ENCODE data around the gene PLEKHH3.
"Not testable (repeated sequence)": the region's sequence is repeated elsewhere in the genome, so short reads cannot be mapped to it uniquely, and the experiment has no call there.

Gene PLEKHH3

DNA sequence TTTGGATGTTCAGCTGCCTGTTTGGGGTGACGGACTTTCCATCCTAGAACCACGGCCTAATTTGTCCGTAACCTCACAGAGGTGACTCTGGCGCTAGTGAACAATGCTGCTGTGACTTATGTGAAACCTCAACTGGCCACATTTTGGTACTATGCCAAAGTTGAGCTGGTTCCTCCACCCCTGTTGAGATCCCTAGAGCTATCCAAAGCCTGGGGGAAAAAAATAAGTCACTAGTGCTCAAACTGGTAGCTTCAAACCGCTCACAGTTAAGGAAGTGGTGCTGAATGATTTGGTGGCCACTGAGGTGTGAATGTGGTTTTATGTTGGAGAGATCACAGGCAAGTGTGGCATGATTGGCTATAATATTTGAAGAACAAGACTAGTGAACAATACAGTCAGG, 29.0 kb downstream of the PLEKHH3 start:
- Histone ChIP-seq H3K4me3 (ENCODE audit: low read depth in 1 of 2, low read length in 2 of 2) (no peak overlapping the region), H3K4me1 (ENCODE audit: control insufficient read depth in 1 of 2, insufficient read depth in 2 of 2, low read length in 2 of 2) (no peaks in the 10 kb centered on the region), H3K27me3 (ENCODE audit: low read depth, low read length) (no peaks in the 10 kb centered on the region), H3K36me3 (ENCODE audit: control insufficient read depth in 1 of 2, insufficient read depth in 2 of 2, low read length in 2 of 2) (no peaks in the 10 kb centered on the region), H3K9me3 (ENCODE audit: control insufficient read depth in 1 of 2, low read length in 2 of 2) (no peaks in the 10 kb centered on the region), H3K27ac (ENCODE audit: low read length) (no peak overlapping the region)

DNA sequence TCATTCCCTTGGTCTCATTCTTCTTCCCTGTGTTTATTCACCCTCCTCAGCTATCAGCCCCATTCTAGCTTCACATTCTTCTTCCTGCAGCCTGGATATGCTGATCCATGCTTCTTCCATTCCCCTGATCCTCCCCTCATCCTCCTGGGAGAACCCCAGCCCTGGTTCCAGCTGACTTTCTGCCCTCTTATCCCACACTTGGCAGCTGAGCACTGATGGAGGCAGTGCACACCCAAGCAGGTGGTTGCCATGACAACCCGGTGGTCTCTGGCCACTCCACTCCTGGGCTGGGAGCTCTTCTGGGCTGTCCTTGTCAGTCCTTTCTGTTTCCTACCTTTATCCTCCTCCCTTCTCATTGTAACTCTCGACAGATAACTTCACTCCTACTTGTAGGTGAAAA, 34.5 kb downstream of the PLEKHH3 start:
- no peaks in the 10 kb centered on the region for H3K36me3 ChIP-seq (ENCODE audit: control insufficient read depth in 1 of 2, insufficient read depth in 2 of 2, low read length in 2 of 2)
- no peak overlapping the region for H3K27ac ChIP-seq (ENCODE audit: low read length)
- H3K4me1 ChIP-seq (ENCODE audit: control insufficient read depth in 1 of 2, insufficient read depth in 2 of 2, low read length in 2 of 2): no peaks in the 10 kb centered on the region
- H3K27me3 ChIP-seq (ENCODE audit: low read depth, low read length): no peaks in the 10 kb centered on the region
- no peak overlapping the region for H3K4me3 ChIP-seq (ENCODE audit: low read depth in 1 of 2, low read length in 2 of 2)
- H3K9me3 ChIP-seq (ENCODE audit: control insufficient read depth in 1 of 2, low read length in 2 of 2): no peaks in the 10 kb centered on the region

DNA sequence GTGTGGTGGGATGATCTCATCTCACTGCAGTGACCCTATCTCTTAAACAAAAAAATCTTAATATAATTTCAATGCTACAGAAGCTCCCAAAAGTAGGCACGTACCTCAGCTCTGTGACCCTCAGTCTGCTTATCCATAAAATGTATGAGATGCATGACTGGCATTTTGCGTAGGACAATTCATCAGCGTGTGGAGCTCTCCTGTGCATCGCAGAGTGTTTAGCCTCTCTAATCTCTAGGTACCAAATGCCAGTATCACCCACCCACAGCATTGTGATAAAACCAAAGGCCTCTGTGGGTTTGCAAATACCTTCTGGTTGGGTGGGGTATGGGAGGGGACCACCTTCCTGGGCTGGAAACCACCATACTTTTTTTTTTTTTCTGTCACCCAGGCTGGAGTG, 36.7 kb downstream of the PLEKHH3 start:
- Histone ChIP-seq H3K27me3 (ENCODE audit: low read depth, low read length) (no peaks in the 10 kb centered on the region), H3K9me3 (ENCODE audit: control insufficient read depth in 1 of 2, low read length in 2 of 2) (no peaks in the 10 kb centered on the region), H3K4me3 (ENCODE audit: low read depth in 1 of 2, low read length in 2 of 2) (no peak overlapping the region), H3K36me3 (ENCODE audit: control insufficient read depth in 1 of 2, insufficient read depth in 2 of 2, low read length in 2 of 2) (no peaks in the 10 kb centered on the region), H3K4me1 (ENCODE audit: control insufficient read depth in 1 of 2, insufficient read depth in 2 of 2, low read length in 2 of 2) (no peaks in the 10 kb centered on the region), H3K27ac (ENCODE audit: low read length) (no peak overlapping the region)

DNA sequence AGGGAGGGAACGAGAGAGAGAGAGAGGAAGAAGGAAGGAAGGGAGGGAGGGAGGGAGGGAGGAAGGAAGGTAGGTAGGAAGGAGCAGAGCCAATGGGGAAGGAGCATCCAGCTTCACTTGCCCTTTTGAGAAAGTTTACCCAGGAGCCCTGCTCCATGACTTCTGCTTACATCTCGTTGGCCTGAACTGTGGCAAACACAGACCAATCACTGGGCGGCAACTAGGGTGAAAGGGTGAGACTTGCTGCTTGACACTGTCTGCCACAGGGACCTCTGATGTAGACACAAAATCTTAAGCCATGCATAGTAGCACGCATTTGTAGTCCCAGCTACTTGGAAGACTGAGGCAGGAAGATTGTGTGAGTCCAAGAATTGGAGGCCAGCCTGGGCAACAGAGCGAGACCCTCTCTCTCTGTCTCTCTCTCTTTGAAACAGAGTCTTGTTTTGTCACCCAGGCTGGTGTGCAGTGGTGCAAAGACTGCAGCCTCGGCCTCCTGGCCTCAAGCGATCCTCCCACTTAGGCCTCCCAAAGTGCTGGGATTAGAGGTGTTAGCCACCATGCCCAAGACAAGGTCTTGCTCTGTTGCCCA, 37.2 kb downstream of the PLEKHH3 start:
- Histone ChIP-seq H3K4me3 (ENCODE audit: low read depth in 1 of 2, low read length in 2 of 2) (no peak overlapping the region), H3K36me3 (ENCODE audit: control insufficient read depth in 1 of 2, insufficient read depth in 2 of 2, low read length in 2 of 2) (no peaks in the 10 kb centered on the region), H3K27ac (ENCODE audit: low read length) (no peak overlapping the region), H3K9me3 (ENCODE audit: control insufficient read depth in 1 of 2, low read length in 2 of 2) (no peaks in the 10 kb centered on the region), H3K27me3 (ENCODE audit: low read depth, low read length) (no peaks in the 10 kb centered on the region), H3K4me1 (ENCODE audit: control insufficient read depth in 1 of 2, insufficient read depth in 2 of 2, low read length in 2 of 2) (no peaks in the 10 kb centered on the region)

DNA sequence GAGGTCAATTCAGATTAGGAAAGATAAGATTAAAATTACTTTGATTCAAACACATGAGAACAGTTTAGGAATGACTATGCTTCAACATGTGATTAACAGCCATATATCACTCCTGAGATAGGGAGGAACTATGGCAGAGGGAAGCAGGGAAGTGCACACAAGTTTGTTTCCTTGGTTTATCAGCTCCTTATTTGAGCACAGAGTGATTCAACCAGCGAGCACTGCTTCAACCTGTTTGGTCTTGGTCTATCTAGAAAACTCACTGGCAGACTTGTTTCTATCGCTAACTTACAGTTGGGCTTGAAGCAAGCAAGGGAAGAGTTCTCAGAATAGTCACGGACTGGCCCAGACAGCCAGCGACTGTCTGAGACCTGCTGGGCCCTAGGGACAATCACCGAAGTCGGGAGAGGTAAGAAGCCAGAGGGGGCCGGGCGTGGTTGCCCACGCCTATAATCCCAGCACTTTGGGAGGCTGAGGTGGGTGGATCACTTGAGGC, 43.8 kb downstream of the PLEKHH3 start:
- Histone ChIP-seq H3K27me3 (ENCODE audit: low read depth, low read length) (no peaks in the 10 kb centered on the region), H3K27ac (ENCODE audit: low read length) (no peak overlapping the region), H3K9me3 (ENCODE audit: control insufficient read depth in 1 of 2, low read length in 2 of 2) (no peaks in the 10 kb centered on the region), H3K4me1 (ENCODE audit: control insufficient read depth in 1 of 2, insufficient read depth in 2 of 2, low read length in 2 of 2) (no peaks in the 10 kb centered on the region), H3K4me3 (ENCODE audit: low read depth in 1 of 2, low read length in 2 of 2) (no peak overlapping the region), H3K36me3 (ENCODE audit: control insufficient read depth in 1 of 2, insufficient read depth in 2 of 2, low read length in 2 of 2) (no peaks in the 10 kb centered on the region)

DNA sequence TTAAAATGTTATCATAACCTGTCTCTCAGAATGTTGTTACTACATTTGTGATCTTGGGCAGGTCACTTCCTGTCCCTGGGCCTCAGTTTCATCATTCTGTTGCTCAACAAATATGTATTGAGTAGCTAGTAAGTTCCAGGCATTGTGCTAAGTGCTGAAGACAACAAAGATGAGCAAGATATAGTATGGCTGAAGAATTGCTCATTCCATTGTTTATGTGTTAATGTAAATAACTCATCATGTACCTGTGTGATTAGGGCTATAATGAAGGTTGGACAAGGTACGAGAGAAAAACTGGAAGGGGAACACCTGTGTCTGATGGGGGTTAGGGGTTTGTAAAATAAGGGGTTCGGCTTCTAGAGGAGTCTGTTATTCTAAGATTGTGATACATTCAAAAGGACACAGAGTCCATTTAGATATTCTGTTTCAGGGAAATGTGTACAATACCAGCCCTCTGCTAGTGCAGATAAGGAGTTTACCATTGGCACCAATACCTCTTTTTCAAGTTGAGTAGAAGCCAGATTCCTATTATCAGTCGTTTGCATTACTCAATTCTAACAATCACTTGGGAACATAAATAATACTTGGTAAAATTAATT, 47.3 kb downstream of the PLEKHH3 start:
- H3K27ac ChIP-seq (ENCODE audit: low read length): no peak overlapping the region
- no peaks in the 10 kb centered on the region for H3K9me3 ChIP-seq (ENCODE audit: control insufficient read depth in 1 of 2, low read length in 2 of 2)
- H3K4me1 ChIP-seq (ENCODE audit: control insufficient read depth in 1 of 2, insufficient read depth in 2 of 2, low read length in 2 of 2): no peaks in the 10 kb centered on the region
- no peaks in the 10 kb centered on the region for H3K36me3 ChIP-seq (ENCODE audit: control insufficient read depth in 1 of 2, insufficient read depth in 2 of 2, low read length in 2 of 2)
- no peaks in the 10 kb centered on the region for H3K27me3 ChIP-seq (ENCODE audit: low read depth, low read length)
- no peak overlapping the region for H3K4me3 ChIP-seq (ENCODE audit: low read depth in 1 of 2, low read length in 2 of 2)

DNA sequence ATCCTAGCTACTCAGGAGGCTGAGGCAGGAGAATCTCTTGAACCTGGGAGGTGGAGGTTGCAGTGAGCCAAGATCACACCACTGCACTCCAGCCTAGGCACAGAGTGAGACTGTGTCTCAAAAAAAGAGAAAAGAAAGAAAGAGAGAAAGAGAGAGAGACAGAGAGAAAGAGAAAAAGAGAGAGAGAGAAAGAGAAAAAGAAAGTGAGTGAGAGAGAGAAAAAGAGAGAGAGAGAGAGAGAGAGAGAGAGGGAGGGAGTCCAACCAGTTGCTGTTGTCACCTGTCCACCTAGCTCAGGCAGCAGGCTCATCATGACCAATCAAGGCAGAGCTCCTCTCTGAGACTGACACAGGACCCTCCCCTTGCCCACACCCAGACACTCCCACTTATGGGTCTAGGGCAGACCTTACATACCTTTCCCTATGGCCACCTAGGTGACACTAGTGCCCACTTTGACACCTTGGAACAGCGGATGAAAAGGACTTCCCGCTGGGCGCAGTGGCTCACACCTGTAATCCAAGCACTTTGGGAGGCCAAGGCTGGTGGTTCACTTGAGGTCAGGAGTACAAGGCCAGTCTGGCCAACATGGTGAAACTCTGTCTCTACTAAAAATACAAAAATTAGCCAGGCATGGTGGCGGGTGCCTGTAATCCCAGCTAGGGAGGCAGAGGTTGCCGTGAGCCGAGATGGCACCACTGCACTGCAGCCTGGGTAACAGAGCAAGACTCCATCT, 49.6 kb downstream of the PLEKHH3 start:
- not testable (repeated sequence) for H3K27ac ChIP-seq (ENCODE audit: low read length); H3K36me3 ChIP-seq (ENCODE audit: control insufficient read depth in 1 of 2, insufficient read depth in 2 of 2, low read length in 2 of 2); H3K27me3 ChIP-seq (ENCODE audit: low read depth, low read length); H3K4me1 ChIP-seq (ENCODE audit: control insufficient read depth in 1 of 2, insufficient read depth in 2 of 2, low read length in 2 of 2); H3K4me3 ChIP-seq (ENCODE audit: low read depth in 1 of 2, low read length in 2 of 2); H3K9me3 ChIP-seq (ENCODE audit: control insufficient read depth in 1 of 2, low read length in 2 of 2)

DNA sequence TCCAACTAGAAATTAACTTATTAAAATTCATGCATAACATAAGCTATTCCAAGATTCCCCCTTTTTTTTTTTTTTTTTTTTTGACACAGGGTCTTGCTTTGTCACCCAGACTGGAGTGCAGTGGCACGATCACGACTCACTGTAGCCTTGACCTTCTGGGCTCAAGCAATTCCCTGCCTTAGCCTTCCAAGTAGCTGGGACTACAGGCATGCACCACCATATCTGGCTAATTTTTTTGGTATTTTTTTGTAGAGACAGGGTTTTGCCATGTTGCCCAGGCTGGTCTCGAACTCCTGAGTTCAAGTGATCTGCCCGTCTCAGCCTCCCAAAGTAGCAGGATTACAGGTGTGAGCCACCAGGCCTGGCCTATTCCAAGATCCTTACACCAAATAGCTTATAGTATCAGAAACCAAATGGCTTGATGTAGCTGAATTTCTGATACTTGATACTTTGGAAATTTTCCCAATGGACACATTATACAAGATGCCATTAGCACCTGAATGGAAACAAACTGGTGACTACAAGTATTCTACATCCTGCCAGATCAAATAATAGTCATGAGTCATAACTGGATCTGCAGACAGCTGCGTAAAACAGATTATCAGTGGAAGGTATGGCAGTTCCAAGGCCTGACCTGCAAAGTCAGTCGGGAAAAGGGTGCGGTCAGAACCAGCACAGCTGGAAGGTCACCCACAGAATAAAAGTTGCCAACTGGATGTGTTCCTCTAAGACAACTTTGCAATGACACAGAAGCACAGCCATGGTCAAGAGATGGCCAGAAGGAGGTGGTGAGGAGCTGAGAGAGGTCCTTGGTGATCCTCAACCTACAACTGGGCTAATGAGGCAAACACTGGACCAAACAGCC, 52.8 kb downstream of the PLEKHH3 start:
- no peaks in the 10 kb centered on the region for H3K27me3 ChIP-seq (ENCODE audit: low read depth, low read length)
- no peaks in the 10 kb centered on the region for H3K9me3 ChIP-seq (ENCODE audit: control insufficient read depth in 1 of 2, low read length in 2 of 2)
- H3K36me3 ChIP-seq (ENCODE audit: control insufficient read depth in 1 of 2, insufficient read depth in 2 of 2, low read length in 2 of 2): no peaks in the 10 kb centered on the region
- H3K4me3 ChIP-seq (ENCODE audit: low read depth in 1 of 2, low read length in 2 of 2): no peak overlapping the region
- H3K27ac ChIP-seq (ENCODE audit: low read length): no peak overlapping the region
- H3K4me1 ChIP-seq (ENCODE audit: control insufficient read depth in 1 of 2, insufficient read depth in 2 of 2, low read length in 2 of 2): no peaks in the 10 kb centered on the region

DNA sequence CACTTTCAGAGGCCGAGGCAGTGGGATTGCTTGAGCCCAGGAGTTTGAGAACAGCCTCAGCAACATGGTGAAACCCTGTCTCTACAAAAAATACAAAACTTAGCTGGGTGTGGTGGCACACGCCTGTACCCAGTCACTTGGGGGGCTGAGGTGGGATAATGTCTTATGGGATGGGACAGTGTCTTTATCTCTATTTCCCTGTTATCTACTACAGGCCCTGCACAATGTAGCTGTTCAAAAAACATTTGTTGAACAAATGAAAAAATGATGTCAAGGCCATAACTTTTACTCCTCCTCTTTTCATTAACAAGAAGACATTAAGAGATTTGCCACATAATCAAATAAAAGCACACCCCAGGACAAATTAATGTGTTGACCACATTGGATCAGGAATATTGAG, 53.5 kb downstream of the PLEKHH3 start:
- Histone ChIP-seq H3K27me3 (ENCODE audit: low read depth, low read length) (no peaks in the 10 kb centered on the region), H3K27ac (ENCODE audit: low read length) (no peak overlapping the region), H3K4me1 (ENCODE audit: control insufficient read depth in 1 of 2, insufficient read depth in 2 of 2, low read length in 2 of 2) (peaks cover 0 to 5% of the 10 kb centered on the region in 2 donors), H3K9me3 (ENCODE audit: control insufficient read depth in 1 of 2, low read length in 2 of 2) (no peaks in the 10 kb centered on the region), H3K36me3 (ENCODE audit: control insufficient read depth in 1 of 2, insufficient read depth in 2 of 2, low read length in 2 of 2) (no peaks in the 10 kb centered on the region), H3K4me3 (ENCODE audit: low read depth in 1 of 2, low read length in 2 of 2) (no peak overlapping the region)

DNA sequence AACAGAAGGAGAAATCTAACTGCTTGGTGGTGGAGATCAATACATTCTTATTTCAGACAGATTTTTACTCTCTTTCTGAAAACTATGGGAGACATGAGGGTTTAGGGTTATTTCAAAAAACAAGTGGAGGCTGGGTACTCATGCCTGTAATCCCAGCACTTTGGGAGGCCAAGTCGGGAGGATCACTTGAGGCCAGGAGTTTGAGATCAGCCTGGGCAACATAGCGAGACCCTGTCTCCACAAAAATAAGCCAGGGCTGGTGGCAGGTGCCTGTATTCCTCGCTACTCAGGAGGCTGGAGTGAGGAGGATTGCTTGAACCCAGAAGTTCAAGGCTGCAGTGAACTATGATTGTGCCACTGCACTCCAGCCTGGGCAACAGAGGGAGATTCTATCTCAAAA, 54.8 kb downstream of the PLEKHH3 start:
- H3K27ac ChIP-seq (ENCODE audit: low read length); H3K36me3 ChIP-seq (ENCODE audit: control insufficient read depth in 1 of 2, insufficient read depth in 2 of 2, low read length in 2 of 2); H3K27me3 ChIP-seq (ENCODE audit: low read depth, low read length); H3K4me1 ChIP-seq (ENCODE audit: control insufficient read depth in 1 of 2, insufficient read depth in 2 of 2, low read length in 2 of 2); H3K4me3 ChIP-seq (ENCODE audit: low read depth in 1 of 2, low read length in 2 of 2); H3K9me3 ChIP-seq (ENCODE audit: control insufficient read depth in 1 of 2, low read length in 2 of 2): not testable (repeated sequence)

Measured in muscle layer of duodenum (tissue), 2 donors.